Fibroblast of upper back skin (primary cell): Measurements from ENCODE around the gene CDCA8.
"Not testable (repeated sequence)": the region's sequence is repeated elsewhere in the genome, so short reads cannot be mapped to it uniquely, and the experiment has no call there.

Experiments
- DNase-seq: peaks from one replicate; pipeline ENCODE4 v3.0.0-alpha.2; 2013

The CDCA8 gene

DNA sequence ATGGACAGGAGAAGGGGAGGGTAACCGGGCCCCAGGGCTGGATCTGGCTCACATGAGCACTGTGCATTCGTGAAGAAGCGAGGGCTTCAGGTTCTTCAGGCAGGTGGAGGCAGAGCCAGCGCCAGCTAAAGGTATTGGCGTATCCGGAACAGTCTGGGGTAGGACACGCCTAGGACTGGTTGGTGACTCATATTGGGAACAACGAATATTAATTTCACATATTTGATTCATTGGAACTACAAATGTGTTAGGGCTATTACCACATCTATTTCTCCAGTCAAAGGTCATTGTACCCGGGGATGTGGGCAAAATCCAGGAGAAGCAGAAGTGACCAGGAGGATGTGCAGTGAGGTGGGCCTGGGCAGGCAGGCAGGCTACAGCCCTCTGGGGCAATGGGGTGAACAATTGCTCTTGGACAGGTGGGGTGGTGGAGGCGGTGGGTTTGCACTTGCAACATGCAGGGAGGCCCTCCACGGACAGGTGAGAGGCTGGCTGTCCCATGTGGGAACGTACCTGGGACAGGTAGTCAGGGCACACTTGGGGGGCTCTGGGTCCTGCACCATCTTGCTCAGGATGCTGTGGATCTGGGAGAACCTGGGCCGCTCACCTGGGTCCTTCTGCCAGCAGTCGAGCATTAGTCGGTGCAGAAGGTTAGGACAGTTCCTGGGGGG is 26.7 kb downstream of the CDCA8 start:
- no peak for DNase-seq

DNA sequence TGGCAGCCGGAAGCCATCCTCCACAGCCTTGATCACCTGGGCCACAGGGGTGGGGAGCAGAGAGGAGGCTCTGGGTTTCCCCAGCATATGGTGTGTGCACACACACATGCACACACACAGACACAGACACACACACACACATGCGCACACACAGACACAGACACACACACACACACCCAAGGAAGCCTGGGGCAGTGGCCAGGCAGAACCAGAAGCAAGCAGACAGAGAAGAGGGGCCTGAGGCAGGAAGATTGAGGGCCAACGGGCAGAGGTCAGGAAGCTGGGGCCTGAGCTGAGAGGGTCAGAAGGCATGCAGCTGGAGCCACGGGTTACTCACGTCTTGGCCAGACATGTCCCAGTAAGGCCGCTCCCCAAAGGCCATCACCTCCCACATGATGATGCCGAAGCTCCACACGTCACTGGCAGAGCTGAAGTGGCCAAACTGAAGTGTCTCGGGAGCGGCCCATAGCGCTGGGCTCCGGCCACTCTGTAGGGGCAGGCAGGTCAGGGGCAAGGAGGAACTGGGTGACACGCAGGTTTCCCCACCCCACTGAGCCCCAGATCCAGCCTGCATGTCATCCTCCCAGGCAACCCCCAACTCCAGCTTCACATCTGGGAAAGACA is 27.4 kb downstream of the CDCA8 start:
- no peak for DNase-seq

DNA sequence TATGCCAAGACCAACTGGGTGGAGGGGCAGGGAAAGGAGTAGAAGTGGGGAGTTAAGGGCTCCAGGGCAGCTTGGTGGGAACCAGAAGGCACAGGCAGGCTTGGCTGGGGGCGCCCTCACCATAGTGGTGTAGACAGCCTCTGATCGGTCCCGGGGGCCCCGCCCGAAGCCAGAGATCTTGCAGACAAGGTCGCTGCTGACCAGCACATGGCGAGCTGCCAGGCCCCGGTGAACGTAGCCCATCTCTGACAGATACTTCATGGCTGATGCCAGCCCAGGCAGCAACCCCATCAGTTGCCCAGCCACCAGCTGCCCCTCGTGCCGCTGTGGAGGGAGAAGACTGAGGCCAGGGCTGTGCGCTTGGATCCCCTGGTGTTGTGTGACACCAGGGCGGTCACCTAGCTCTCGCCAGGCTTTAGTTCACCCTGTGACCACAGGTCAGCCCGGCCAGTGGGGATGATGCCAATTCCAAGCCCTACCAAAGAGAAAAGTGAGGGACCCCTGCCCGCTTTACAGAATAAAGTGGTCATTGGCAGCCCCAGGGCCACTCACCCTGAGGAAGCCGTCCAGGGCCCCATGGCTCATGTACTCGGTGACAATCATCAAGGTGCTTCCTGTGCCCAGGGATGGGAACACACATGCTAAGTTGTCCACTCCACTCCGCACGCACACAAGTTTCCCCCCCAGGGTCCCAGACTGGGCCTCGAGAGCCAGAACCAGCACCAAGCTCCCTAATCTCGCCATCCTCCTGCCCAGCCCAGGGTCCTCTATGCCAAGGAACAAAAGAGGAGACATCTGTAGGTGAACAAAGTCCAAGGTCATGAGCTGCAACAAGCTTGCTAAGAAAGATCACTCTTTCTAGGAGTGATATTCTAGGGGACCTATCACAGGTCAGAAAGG is 28.2 kb downstream of the CDCA8 start:
- DNase-seq = no peak

DNA sequence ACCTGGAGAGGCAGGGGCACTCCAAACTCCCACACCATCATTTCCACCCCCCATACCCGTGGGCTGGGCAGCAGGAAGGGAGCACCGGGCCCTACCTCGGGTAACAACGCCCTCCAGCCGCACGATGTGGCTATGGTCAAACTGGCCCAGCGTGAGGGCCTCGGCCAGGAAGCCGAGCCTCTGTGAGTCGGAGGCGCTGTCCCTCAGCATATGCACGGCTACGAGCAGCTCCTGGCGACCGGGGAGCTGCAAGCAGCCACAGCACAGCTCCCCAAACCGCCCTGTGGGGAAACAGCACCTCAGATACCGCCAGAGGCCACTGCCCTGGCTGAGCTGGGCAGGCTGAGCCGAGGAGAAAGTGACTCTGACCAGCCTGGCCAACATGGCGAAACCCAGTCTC is 29.2 kb downstream of the CDCA8 start:
- no peak for DNase-seq

DNA sequence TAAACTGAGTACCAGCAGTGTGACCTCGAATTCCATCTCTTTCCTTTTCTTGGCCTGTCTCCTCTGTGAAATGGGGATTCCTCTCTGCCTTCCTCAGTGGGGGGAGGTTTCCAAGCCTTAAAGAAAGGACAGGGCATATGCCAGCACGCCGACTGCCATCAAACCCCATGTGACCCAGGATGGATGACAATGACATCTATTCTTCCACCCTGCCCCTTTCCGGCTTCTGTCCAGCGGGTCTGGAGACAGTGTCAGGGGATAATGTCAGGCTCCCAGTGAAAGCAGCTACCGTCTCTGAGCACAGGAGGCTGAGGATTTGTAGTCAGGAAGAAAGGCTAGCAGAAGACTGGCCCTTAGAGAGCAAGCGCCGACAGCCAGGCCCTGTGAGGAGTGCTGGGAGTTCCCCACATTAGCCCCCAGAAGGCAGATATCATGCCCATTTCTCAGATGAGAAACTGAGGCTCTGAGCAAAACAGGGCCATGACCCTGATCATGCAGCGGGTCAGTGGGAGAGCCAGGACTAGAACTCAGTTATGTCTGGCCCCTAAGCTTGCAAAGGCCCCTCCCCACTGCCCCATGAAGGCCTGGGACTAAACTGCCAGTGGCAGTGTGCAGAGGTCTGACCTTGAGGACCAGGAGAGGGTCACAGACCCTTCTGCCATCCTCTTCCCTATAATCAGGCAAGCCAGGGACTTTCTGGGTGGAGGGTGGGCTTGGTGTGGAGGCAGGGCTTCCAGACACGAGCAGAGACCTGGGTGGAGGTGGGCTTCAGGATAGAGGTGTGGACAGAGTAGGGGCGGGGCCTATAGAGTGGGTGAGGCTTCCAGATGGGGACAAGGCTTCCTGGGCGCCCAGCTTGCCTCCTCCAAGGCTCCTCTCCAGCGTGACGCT is 30.1 kb downstream of the CDCA8 start:
- DNase-seq = no peak

DNA sequence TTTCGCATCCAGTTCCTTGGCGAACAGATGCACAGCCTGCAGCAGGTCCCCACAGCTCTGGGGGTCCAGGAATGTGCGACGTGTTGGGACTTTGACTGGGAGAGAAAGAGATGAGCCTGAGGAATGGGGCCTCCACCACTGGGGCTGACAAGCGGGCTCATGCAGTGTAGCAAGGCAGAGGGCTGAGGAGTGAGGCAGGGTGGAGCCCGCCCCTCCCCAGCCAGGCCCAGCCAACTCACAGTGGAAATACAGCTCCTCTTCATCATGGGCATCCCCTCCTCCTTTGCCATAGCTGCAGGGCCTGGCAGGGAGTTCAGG is 30.7 kb downstream of the CDCA8 start:
- no peak for DNase-seq

DNA sequence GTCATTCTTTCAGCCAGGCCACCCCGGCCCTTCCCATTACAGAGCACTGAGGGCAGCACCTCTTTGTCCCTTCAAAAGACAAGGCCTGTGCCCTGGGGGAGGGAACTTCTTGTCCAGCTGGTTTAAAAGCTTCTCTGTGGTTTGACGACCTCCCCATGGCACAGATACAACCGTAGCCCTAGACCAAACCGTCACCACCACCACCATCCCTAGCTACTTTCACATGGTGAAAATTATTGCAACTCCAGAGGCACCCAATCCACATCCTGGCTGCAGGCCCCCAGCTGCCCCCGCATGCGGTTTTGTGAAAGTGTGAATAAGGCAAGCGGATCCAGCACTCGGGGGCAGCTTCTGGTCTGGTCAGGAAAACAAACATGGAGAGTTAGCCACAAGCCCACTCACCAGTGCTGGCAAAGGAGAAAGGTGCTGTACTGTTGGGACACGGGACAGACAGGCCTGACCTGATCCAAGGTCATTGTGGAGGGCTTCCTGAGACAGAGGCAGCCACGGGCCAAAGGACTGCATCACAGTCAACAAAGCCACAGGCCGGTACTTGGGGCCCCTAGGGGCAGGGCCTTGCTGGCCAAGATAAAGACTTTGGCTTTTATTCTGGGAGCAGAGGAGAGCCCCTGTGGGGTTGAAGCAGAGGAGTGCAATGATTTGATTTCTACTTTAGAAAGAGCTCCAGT is 31.2 kb downstream of the CDCA8 start:
- DNase-seq = no peak

DNA sequence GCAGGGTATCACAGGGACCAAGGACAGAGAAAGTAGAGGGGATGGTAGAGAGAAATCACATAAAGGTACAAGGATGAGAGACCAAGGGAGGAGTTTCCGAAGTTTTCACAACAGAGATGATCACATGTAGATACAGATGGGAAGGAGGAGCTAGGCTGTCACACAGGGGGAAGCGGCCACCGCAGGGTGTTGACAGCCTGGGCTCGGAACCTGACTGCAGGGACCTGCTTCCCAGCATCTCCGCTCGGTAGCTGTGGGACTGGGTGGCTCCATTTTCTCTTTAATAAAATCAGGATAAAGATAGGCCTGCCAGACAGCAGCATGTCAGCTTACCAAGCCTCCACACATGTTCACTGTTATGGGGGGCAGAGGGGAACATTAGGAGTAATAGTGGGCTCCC is 32.3 kb downstream of the CDCA8 start:
- no peak for DNase-seq

DNA sequence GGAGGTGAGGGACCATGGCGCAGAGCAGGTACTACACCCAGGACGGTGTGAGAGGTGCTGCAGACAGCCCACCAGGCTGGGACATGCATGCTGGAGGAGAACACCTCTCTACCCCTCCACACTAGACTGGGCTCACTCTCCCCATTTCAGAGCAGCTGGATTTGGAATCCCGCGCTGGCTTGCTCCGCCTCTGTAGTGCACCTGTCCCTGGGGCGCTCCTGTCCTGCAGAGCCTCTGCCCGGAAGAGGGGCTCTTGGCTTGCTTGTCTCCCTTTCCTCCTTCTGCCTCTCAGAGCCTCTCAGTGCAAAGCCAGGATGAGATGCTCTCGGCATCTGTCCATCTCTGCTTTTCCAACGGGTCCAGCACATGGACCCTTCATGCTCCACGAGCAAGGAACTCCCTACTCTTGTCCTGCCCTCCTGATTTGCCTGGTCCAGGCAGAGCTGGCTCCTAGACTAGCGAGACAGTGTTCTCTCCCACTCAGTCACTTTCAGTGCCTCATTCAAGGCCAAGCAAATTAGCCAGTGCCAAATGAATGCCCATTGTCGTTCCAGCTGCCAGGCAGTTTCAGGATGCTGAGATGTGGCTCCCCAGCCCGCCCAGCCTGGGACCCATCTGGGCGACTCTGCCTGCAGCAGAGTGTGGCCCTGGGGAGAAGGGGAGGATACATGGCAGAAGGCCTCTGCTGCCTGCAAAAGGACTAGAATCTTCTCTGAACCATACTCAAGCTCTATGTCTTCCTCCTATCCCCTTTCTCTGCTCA is 33.7 kb downstream of the CDCA8 start:
- no peak for DNase-seq

DNA sequence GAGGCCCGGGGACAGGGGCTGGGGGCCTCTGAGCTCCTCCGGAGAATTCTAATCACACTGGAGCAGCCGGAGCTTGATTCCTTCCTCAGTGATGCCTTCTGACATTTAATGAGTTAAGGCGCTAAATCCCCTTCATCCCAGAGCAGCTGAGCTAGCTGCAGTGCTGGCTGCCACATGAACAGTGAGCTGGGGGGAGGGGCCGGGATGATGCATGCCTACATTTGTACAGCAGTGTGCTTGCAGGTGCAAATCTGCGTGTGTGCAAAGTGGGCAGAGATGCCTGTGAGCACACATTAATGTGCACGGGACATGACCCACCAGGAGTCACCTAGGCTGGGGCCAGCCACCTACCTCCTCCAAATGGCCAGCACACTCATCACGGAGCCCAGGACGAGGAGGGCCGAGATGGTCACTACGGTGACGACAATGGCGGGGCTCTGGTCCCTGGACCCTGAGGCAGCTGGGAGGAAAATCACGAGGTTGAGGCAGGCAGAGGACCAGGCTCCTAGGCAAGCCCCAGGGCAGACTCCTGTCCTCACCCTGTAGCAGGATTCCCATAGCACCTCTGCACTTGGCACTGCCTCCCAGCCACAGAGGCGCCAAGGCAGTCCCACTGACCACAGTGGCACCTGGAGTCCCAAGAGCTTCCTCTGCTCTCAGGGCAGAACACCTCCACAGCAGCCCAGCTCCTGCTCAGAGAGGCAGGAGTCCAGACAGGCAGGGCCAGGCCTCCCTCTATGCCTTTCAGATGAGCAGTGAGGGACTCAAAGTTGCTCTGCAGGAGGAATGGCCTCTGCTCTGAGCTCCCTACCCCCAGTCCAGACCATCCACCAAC is 34.7 kb downstream of the CDCA8 start:
- DNase-seq = no peak

DNA sequence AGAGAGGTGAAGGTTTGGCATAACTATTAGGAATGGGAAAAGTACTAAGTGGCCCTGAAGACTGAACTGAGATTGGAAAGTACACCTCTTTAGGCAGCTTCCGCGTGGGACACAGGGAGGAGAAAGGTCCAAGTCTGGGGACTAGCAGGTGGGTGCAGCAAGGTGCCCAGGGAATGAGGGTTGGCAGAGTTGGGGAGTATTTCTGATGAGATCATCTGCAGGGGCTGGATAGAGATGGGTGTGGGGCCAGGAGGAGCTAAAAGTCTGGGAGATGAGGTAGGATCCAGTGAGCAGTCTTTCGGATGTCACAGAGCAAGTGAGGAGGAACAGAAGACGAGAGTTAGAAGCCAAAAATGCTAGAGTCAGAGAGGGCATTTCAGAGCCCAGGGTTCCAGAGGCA is 36.1 kb downstream of the CDCA8 start:
- no peak for DNase-seq

DNA sequence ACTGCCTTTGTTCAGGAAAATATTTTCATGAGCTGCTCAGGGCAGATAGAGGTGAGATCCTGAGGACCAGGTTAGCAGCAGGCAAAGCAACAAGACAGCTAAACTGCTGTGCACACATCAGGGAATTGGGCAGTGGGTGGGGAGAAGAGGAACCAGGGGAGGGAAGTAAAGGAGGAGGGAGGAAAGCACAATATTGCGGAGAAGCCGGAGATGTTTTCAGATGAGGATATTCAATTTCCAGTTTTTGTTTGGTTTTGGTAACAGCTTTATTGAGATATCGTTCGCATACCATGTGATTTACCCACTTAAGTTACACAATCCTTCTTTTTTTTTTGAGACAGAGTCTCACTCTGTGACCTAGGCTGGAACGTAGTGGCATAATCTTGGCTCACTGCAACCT is 38.1 kb downstream of the CDCA8 start:
- DNase-seq = no peak

DNA sequence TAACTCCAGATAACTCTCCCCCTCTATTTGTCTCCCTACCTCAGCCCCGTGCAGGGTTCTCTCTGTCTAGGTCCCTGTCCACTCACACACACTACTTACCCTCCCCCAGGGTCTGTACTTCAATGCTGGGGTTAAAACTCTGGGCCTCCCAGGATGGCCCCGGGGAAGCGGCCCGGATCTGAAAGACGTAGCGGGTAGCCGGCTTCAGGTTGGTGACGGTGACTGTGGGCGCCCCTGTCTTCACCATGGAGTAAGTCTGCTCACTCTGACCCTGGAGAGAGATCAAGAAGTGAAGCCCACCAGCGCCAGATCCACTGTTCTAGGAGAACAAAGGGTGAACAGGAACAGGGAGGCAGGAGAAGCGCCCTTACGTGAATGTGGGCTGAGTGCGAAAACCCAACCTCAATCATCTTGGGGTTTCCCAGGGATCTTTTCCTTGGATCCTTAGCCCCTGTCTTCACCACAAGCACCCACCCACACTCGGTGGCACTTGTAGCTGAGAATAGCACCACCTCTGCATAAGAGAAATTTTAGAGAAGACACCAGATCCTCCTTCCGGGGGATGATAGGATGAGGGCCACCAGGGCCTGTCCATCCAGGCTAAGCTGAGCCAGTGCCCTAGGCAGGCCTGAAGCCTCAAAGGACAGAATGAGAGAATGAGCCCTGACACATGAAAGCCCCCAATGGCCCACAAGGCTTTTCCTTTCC is 39.1 kb downstream of the CDCA8 start:
- no peak for DNase-seq

DNA sequence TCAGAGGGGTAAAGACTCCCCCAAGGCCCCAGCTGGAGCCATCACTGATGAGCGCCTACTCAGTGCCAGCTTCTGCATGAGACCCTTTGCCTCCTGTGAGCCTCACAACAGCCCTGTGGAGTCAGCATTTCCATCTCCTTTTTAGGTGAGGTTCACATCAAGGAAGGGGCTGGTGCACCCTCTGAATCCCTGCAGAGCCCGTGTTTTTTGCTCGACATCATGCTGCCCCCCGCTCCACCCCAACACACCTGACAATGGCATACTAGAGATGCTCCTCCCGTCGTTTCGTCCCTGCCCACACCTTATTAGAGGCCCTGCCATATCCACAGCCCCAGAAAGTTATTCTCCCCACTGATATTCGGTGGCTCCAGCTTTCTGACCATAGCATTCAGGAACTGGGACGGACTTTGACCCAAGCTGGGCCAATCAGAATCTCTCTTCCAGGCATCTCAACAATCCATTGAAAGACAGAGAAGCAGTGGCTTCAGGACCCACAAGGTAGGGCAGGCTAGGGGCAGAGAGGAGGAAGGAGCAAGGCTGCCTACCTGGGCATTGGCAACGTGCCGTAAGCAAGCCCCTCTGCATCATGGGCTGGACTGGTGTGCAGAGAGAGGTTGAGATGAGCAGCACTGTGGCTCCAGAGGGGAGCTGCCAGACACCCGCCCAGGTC is 39.9 kb downstream of the CDCA8 start:
- DNase-seq = no peak

DNA sequence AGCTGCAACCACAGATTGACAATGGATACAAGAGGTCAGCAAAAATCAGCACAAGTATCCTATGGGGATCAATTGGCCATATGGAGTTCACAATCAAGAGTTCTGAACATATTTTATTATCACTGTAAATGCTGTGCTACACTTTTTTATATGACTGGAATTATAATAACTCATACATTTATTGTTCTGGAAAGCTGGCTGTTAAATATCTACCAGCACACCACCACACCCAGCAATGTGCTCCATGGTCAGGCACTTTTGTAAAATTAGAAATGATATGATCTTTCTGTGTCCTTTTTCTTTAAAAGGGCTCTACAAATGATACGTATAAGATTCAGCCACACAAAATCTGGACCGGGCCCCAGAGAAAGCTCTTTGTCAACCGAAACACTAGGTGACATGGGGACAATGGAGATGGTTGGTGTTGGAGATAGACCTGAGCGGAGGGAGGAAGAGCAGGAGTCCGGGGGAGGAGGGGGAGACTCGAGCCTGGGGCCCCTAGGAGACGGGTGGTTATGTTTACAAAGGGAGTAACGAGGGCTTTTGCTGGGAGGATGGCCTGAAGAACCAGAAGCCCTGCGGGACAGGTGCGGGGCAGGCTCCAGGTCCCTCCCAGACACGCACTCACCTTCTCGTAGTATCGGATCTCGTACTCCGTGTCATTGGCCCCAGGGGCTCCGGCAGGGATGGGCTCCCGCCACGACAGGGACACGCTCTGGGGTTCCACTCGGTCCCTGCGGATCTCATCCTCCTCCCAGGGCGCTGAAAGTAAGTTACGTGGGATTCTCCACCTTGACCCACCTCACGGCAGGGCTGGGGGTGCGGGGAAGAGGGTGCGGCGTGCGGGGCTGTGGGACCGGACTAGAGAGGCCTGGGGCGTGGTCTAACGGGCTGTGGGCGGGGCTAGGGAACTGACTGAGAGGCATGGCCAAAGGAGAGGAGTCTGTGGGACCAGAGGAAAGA is 42.6 kb downstream of the CDCA8 start:
- no peak for DNase-seq

DNA sequence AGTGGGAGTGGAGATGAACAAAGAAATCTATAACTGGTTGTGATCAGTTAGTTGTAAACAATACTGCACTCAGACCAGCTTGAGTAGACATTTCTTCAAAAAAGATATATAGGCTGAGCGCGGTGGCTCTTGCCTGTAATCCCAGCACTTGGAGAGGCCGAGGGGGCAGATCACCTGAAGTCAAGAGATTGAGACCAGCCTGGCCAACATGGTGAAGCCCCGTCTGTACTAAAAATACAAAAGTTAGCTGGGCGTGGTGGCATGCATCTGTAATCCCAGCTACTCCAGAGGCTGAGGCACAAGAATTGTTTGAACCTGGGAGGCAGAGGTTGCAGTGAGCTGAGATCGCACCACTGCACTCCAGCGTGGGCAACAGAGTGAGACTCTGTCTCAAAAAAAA is 45.7 kb downstream of the CDCA8 start:
- DNase-seq = not testable (repeated sequence)

DNA sequence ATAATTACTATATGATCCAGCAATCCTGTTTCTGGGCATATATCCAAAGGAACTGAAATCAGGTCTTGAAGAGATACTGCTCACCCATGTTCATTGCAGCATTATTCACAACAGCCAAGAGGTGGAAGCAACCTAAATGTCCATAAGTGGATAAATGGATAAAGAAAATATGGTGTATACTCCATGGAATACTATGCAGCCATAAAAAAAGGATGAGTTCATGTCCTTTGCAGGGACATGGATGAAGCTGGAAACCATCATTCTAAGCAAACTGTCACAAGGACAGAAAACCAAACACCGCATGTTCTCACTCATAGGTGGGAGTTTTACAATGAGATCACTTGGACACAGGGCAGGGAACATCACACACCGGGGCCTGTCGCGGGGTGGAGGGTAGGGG is 46.3 kb downstream of the CDCA8 start:
- not testable (repeated sequence) for DNase-seq

DNA sequence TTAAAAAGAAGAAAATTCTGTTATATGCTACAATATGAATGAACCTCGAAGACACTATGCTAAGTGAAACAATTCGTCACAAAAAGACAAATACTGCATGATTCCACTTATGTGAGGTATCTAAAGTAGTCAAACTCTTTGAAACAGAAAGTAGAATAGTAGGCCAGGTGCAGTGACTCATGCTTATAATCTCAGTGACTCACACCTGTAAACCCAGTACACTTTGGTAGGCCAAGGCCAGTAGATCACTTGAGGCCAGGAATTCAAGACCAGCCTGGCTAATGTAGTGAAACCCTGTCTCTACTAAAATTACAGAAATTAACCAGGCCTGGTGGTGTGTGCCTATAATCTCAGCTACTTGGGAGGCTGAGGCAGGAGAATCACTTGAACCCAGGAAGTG is 46.9 kb downstream of the CDCA8 start:
- no peak for DNase-seq
